Measurements from ENCODE around the gene TMEM95. TPM values are rescaled to one million over a fixed set of nuclear protein-coding genes. Genes with fewer than 3 reads are reported as not detected.

The TMEM95 gene
- total RNA-seq, 1 experiment from 2014 or later, result 0.50 TPM

DNA sequence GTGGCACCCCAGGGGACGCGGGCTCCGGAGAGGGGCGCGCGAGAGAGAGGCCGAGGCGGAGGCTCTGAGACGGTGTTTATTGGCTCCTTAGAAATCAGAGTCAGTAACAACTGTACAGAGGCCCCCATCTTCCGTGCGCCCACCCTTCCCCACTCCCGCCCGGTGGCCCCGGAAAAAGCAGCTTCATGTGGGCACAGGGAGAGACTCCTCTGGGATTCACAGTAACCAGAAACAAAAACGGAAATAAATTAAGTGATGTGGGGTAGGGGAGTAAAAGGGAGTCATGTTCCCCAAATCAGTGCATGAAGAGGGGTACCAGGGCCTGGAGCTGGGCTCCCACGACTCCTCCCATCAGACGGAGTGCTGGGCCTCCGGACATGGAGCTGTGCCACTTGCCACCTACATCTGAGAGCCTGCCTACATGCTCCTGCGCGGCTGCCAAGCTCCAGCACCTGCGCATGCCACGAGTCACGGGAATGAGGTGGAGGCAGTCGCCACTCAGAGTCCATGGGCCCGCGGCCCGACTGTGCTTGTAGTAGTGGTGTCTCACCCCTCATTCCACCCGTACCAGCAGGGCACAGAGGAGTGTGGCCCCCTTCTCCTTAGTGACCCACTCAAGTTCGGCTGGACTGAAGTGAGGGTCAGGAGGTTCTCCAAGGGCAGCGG lies 39.3 kb upstream of the TMEM95 start:
- Histone ChIP-seq H3F3A (ENCODE audit: insufficient read depth, low read depth) (peaks cover 62% of the 10 kb centered on the region), H3K9me3 (ENCODE audit: insufficient read depth, low read depth) (no peaks in the 10 kb centered on the region), H4K20me1 (ENCODE audit: insufficient read depth) (peaks cover 37% of the 10 kb centered on the region), H3K27ac (peak overlapping the region; percentile 64), H3K27me3 (ENCODE audit: insufficient read depth, low read depth) (no peaks in the 10 kb centered on the region), H3K4me1 (replicated peaks; ENCODE audit: insufficient read depth) (peaks cover 33% of the 10 kb centered on the region), H3K4me2 (peak overlapping the region; percentile 94), H2AFZ (peak overlapping the region; percentile 72), H3K36me3 (ENCODE audit: low read depth) (peaks cover 23% of the 10 kb centered on the region), H3K4me3 (peak overlapping the region; percentile 97), H3K79me2 (ENCODE audit: low read depth) (peaks cover 35% of the 10 kb centered on the region), H3K9me2 (ENCODE audit: insufficient read depth) (no peaks in the 10 kb centered on the region)
- BruUV-seq (replicated peaks), result no TSS peak
- TF ChIP-seq, protein P1, sequence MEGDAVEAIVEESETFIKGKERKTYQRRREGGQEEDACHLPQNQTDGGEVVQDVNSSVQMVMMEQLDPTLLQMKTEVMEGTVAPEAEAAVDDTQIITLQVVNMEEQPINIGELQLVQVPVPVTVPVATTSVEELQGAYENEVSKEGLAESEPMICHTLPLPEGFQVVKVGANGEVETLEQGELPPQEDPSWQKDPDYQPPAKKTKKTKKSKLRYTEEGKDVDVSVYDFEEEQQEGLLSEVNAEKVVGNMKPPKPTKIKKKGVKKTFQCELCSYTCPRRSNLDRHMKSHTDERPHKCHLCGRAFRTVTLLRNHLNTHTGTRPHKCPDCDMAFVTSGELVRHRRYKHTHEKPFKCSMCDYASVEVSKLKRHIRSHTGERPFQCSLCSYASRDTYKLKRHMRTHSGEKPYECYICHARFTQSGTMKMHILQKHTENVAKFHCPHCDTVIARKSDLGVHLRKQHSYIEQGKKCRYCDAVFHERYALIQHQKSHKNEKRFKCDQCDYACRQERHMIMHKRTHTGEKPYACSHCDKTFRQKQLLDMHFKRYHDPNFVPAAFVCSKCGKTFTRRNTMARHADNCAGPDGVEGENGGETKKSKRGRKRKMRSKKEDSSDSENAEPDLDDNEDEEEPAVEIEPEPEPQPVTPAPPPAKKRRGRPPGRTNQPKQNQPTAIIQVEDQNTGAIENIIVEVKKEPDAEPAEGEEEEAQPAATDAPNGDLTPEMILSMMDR (conservative IDR thresholded peaks at IDR 0.05), result no peak
- TF ChIP-seq EZH2 (IDR thresholded peaks at IDR 0.05; ENCODE audit: low read depth), result no peak
- ChIA-PET CTCF (interaction anchor here (0.7 kb wide), 1 partner anchor 14 kb away, joined by 11 read pairs; the partner anchor contains the start of gene NEURL4), POLR2A (ENCODE audit: unreplicated experiment) (interaction anchor here (0.6 to 0.7 kb wide), 3 partner anchors 14 to 428 kb away, joined by 3 to 5 read pairs (median 3); no protein-coding TSS in a partner anchor)
- peak in 1 of 2 experiments; percentile 30 for DNase-seq
- intact Hi-C loops (cut with micrococcal nuclease; ENCODE audit: unreplicated experiment), result no loop called here

DNA sequence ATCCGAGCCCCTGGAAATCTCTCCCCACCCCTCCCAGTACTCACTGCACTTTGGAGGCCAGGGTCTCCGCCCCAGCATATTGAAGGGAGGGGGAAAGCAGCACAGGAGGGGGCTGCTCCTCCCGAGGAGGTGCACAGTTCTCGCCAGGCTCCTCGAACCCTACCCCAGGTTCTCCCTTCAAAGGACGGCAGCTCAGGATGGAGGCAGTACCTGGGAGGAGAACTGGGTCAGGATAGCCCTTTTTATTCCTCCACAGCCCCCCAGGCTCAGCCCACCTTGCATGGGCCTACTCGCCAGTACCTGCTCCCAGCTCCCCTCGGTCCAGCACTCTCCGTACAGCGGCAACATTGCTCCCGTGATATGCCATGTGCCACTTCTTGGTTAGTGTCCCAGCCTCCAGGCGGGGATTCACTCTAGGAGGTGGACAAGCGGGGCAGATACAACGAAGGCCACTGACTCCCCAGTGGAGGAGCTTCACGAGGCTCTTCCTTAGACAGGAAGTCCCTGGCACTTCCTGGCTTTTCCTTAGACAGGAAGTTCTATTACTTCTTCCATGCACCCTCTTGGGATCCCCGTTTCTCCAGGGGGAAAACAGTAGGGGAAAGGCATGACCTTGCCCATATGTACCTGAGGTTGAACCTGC lies 37.7 kb upstream of the TMEM95 start:
- no peaks in the 10 kb centered on the region for H3K9me3 ChIP-seq (ENCODE audit: insufficient read depth, low read depth)
- ChIA-PET CTCF (no interaction called here), POLR2A (ENCODE audit: unreplicated experiment) (no interaction called here)
- H3K4me3 ChIP-seq, result no peak overlapping the region
- H3K27me3 ChIP-seq (ENCODE audit: insufficient read depth, low read depth), result no peaks in the 10 kb centered on the region
- H2AFZ ChIP-seq, result no peak overlapping the region
- no peaks in the 10 kb centered on the region for H3K9me2 ChIP-seq (ENCODE audit: insufficient read depth)
- intact Hi-C loops (cut with micrococcal nuclease; ENCODE audit: unreplicated experiment), result no loop called here
- peaks cover 48% of the 10 kb centered on the region for H3F3A ChIP-seq (ENCODE audit: insufficient read depth, low read depth)
- no peak overlapping the region for H3K27ac ChIP-seq
- no peak for DNase-seq
- peaks cover 9% of the 10 kb centered on the region for H3K36me3 ChIP-seq (ENCODE audit: low read depth)
- peaks cover 23% of the 10 kb centered on the region; the same call in 1 of the 2 replicates for H3K79me2 ChIP-seq (ENCODE audit: low read depth)
- H3K4me1 ChIP-seq (replicated peaks; ENCODE audit: insufficient read depth), result peaks cover 22% of the 10 kb centered on the region
- BruUV-seq (replicated peaks), result no TSS peak
- H4K20me1 ChIP-seq (ENCODE audit: insufficient read depth), result peaks cover 23% of the 10 kb centered on the region
- no peak for TF ChIP-seq EZH2 (IDR thresholded peaks at IDR 0.05; ENCODE audit: low read depth)
- TF ChIP-seq, protein P1 (conservative IDR thresholded peaks at IDR 0.05), result no peak
- no peak overlapping the region for H3K4me2 ChIP-seq

DNA sequence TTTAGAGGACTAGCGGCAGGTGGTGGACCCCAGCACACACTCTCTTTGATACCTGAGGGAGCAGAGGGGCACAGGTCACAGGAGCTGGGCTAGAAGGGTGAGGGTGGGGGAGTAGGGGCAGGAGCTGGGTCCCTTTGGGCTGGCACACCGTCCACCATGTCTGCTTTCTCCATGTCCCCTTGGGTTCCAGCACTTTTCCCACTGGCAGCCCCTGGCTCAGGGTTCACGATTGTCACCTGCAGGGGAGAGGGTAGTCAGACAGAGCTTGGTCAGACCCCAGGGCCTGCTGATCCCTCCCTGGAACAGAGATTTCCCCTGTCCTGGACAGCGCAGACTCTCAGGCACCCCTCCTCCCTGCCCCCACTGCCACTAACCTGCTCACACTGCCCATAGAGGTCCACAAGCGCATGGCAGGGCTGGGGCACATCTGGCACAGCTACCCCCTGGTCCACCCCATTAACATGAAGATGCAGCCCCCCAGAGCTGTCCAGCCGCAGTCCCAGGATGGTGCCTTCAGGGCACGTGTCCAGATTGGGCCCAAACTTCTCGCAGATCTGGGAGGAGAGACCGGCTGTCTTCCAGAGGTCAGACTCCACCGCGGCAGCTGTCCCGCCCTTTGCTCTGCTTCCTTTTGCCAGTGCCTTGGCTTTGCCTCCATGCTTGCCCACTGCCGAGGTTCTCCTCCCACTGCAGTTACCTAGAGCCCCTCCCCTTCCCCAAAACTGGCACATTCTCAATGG lies 36.7 kb upstream of the TMEM95 start:
- Histone ChIP-seq H4K20me1 (ENCODE audit: insufficient read depth) (peaks cover 13% of the 10 kb centered on the region), H3K4me1 (replicated peaks; ENCODE audit: insufficient read depth) (peaks cover 21% of the 10 kb centered on the region), H2AFZ (no peak overlapping the region), H3K9me3 (ENCODE audit: insufficient read depth, low read depth) (no peaks in the 10 kb centered on the region), H3K27me3 (ENCODE audit: insufficient read depth, low read depth) (no peaks in the 10 kb centered on the region), H3K27ac (no peak overlapping the region), H3K36me3 (ENCODE audit: low read depth) (0 out of 2 replicates have a peak, but pooled peaks cover 6% of the 10 kb centered on the region), H3K4me3 (no peak overlapping the region), H3F3A (ENCODE audit: insufficient read depth, low read depth) (peaks cover 38% of the 10 kb centered on the region), H3K9me2 (ENCODE audit: insufficient read depth) (no peaks in the 10 kb centered on the region), H3K79me2 (ENCODE audit: low read depth) (peaks cover 15% of the 10 kb centered on the region; the same call in 1 of the 2 replicates), H3K4me2 (no peak overlapping the region)
- BruUV-seq (replicated peaks), result no TSS peak
- CTCF ChIA-PET, result no interaction called here
- POLR2A ChIA-PET (ENCODE audit: unreplicated experiment), result no interaction called here
- TF ChIP-seq, protein P1 (conservative IDR thresholded peaks at IDR 0.05), result no peak
- TF ChIP-seq EZH2 (IDR thresholded peaks at IDR 0.05; ENCODE audit: low read depth), result no peak
- DNase-seq, result no peak
- intact Hi-C loops (cut with micrococcal nuclease; ENCODE audit: unreplicated experiment), result no loop called here
